Measurements from ENCODE around the gene HOXD11. TPM values are rescaled to one million over a fixed set of nuclear protein-coding genes. Genes with fewer than 3 reads are reported as not detected.

The HOXD11 gene
- total and polyA plus RNA-seq, 9 of the 15 experiments (the other 6 are each of a cell fraction or from before 2014, with no cell fraction given) = not detected

GRCh38 chr2:176130957-176131847 lies 24.1 kb downstream of the HOXD11 start:
- BruUV-seq (replicated peaks) = no TSS peak
- H4K20me1 ChIP-seq (replicated peaks; ENCODE audit: control insufficient read depth, insufficient read depth, low read length) = 0 out of 2 replicates have a peak, but pooled peaks cover 5% of the 10 kb centered on the region
- peak overlapping the region; percentile 16; the same call in 1 of the 2 replicates for H3K4me2 ChIP-seq (ENCODE audit: insufficient read depth, low read length)
- no peak overlapping the region for H3K9ac ChIP-seq (ENCODE audit: insufficient read depth in 1 of 2, low read depth in 2 of 2, low read length in 2 of 2)
- no peak overlapping the region for H3K27ac ChIP-seq (ENCODE audit: extremely low read depth, low read depth, low read length)
- H3K9me1 ChIP-seq (ENCODE audit: control insufficient read depth, insufficient read depth, low read length) = no peaks in the 10 kb centered on the region
- H3K36me3 ChIP-seq (ENCODE audit: control insufficient read depth, insufficient read depth, low read length) = no peaks in the 10 kb centered on the region
- ChIA-PET CTCF (ENCODE audit: low intra/inter-chr PET ratio) (no interaction called here), POLR2A (interaction anchor here (0.9 to 1.7 kb wide), 2 partner anchors 316 to 486 kb away, joined by 3 read pairs; no protein-coding TSS in a partner anchor)
- H3K4me1 ChIP-seq (replicated peaks in 1 of 2; ENCODE audit: control insufficient read depth in 2 of 2, insufficient read depth in 2 of 2, low read length in 2 of 2) = peaks cover 0 to 21% of the 10 kb centered on the region in 2 experiments; a peak in 2 of 5 replicates
- FAIRE-seq (no peak), DNase-seq (ENCODE audit: extremely low read depth in 1 of 4, low spot score in 3 of 4) (no peak), ATAC-seq (no peak)
- no peak overlapping the region for H3K4me3 ChIP-seq
- intact Hi-C loops (cut with micrococcal nuclease) = no loop called here
- peak overlapping the region; percentile 28; the same call in 1 of the 2 replicates for H2AFZ ChIP-seq (ENCODE audit: low read depth, low read length)
- TF ChIP-seq ZNF696 (CRISPR knock-in tag; conservative IDR thresholded peaks at IDR 0.05) = no peak
- peak; percentile 40 for TF ChIP-seq ZFP36 (IDR thresholded peaks at IDR 0.05; ENCODE audit: low read depth, low read length, partially characterized antibody)
- no peak for TF ChIP-seq PML (IDR thresholded peaks at IDR 0.05; ENCODE audit: low read length)
- peak; percentile 54 for TF ChIP-seq PRDM10 (IDR thresholded peaks at IDR 0.05; ENCODE audit: partially characterized antibody)
- TF ChIP-seq RNF2 (IDR thresholded peaks at IDR 0.05) = peak; percentile 58; the same call in 1 of the 2 replicates
- TF ChIP-seq CBX8 (IDR thresholded peaks at IDR 0.05; ENCODE audit: borderline replicate concordance, extremely low read depth, low read depth, low read length, poor library complexity, severe bottlenecking) = peak; percentile 85
- TF ChIP-seq OTX1 (CRISPR knock-in tag; IDR thresholded peaks at IDR 0.05) = no peak
- TF ChIP-seq CBX2 (IDR thresholded peaks at IDR 0.05; ENCODE audit: insufficient read depth, low read length, poor library complexity, severe bottlenecking) = peak; percentile 99
- TF ChIP-seq BMI1 (IDR thresholded peaks at IDR 0.05; ENCODE audit: low read length) = peak; percentile 34
- peak; percentile 48; the same call in 1 of the 2 replicates for TF ChIP-seq ZNF512 (tag; IDR thresholded peaks at IDR 0.05)
- TF ChIP-seq SMARCE1 (IDR thresholded peaks at IDR 0.05) = no peak
- H3K79me2 ChIP-seq (ENCODE audit: control insufficient read depth, insufficient read depth, low read length) = no peaks in the 10 kb centered on the region
- peaks cover 46 to 67% of the 10 kb centered on the region in 2 experiments for H3K27me3 ChIP-seq (ENCODE audit: control insufficient read depth in 2 of 2, insufficient read depth in 2 of 2, low read length in 2 of 2)
- 6% methylated on average over 14 of the region's 15 CpGs for WGBS (ENCODE audit: insufficient coverage, low coverage, missing lambda C conversion rate)
- H3K9me3 ChIP-seq (replicated peaks; ENCODE audit: control insufficient read depth, insufficient read depth, low read depth, low read length) = no peaks in the 10 kb centered on the region
- in situ Hi-C loops (cut with MboI) = loop anchor here (25.0 kb wide), 2 partner anchors 681 to 1631 kb away; no protein-coding TSS in a partner anchor

All from K562 (cell line).